B cell (primary cell): ENCODE results near the gene DOK5. TPM values are rescaled to one million over a fixed set of nuclear protein-coding genes. Genes with fewer than 3 reads are reported as not detected.

ENCODE experiments used
- ATAC-seq: fragments of 200-7000 bp; cut with Tn5 transposase; one replicate; pipeline ENCODE4 v1.10.0; 2021; ENCODE audit warnings: low read depth, mild to moderate bottlenecking, moderate number of reproducible peaks, moderate library complexity
- CTCF ChIA-PET: fragments of 350-600 bp; sonication (Branson Sonifier 250); formaldehyde crosslinking; loops from one replicate; lab custom pipeline; 2021; ENCODE audit warnings: antibody characterized with exemption, inconsistent platforms; lab: Charles Lee
- POLR2A ChIA-PET: fragments of 350-600 bp; sonication (Branson Sonifier 250); formaldehyde crosslinking; loops from one replicate; lab custom pipeline; 2021; ENCODE audit warnings: antibody characterized with exemption; lab: Charles Lee
- DNase-seq: peaks from one replicate; pipeline ENCODE4 v3.0.0; 2013
- H2AFZ ChIP-seq: 2 replicates; pipeline ENCODE4 v1.6.1; 2012; ENCODE audit warnings: mild to moderate bottlenecking, low read depth, low read length; ENCODE audit not compliant: insufficient read depth, poor library complexity, severe bottlenecking
- H3K27ac ChIP-seq, 2 donors: 1 replicate in 1 of 2; 2 replicates in 1 of 2; pipeline ENCODE4 v1.5.1; 2012 to 2013; ENCODE audit warnings: low read length in 2 of 2, mild to moderate bottlenecking in 2 of 2, moderate library complexity in 1 of 2
- H3K27me3 ChIP-seq, 4 experiments: fragments of 200-600 bp in 1 of 4; sonication (generic) in 1 of 4; replicated peaks in 1 of 4; 1 replicate in 2 of 4; 2 replicates in 2 of 4; pipeline versions ENCODE4 v1.6.1 to v1.7.0; 2013 to 2016; ENCODE audit warnings: low read length in 3 of 4, mild to moderate bottlenecking in 2 of 4, mixed read lengths in 1 of 4, moderate library complexity in 1 of 4; ENCODE audit not compliant: insufficient read depth in 4 of 4, control insufficient read depth in 3 of 4; ENCODE audit errors: control extremely low read depth in 1 of 4
- H3K36me3 ChIP-seq, 2 experiments: replicated peaks in 1 of 2; 1 replicate in 1 of 2; 2 replicates in 1 of 2; pipeline versions ENCODE4 v1.6.1 to v1.7.1; 2013; ENCODE audit warnings: low read length in 1 of 2; ENCODE audit not compliant: insufficient read depth in 2 of 2, control insufficient read depth in 1 of 2; ENCODE audit errors: control extremely low read depth in 1 of 2, extremely low read depth in 1 of 2
- H3K4me1 ChIP-seq, 2 donors: fragments of 200-600 bp in 1 of 2; sonication (generic) in 1 of 2; 1 replicate in 1 of 2; 2 replicates in 1 of 2; pipeline versions ENCODE4 v1.5.1 to v1.6.1; 2013 to 2017; ENCODE audit warnings: low read length in 2 of 2; ENCODE audit not compliant: control insufficient read depth in 2 of 2, insufficient read depth in 2 of 2
- H3K4me2 ChIP-seq: replicated peaks from 2 replicates; pipeline ENCODE3; 2012; ENCODE audit warnings: mild to moderate bottlenecking, low read depth, low read length; ENCODE audit not compliant: poor library complexity, severe bottlenecking
- H3K4me3 ChIP-seq, 5 experiments: fragments of 200-600 bp in 1 of 5; sonication (generic) in 1 of 5; 1 replicate in 3 of 5; 2 replicates in 2 of 5; pipeline versions ENCODE4 v1.5.1 to v1.7.0; 2011 to 2016; ENCODE audit warnings: low read length in 4 of 5, mild to moderate bottlenecking in 4 of 5, low read depth in 2 of 5, control low read depth in 1 of 5, moderate library complexity in 1 of 5; ENCODE audit not compliant: insufficient read depth in 1 of 5; ENCODE audit errors: control extremely low read depth in 1 of 5, extremely low read depth in 1 of 5
- H3K79me2 ChIP-seq: fragments of 200-600 bp; sonication (generic); one replicate; pipeline ENCODE4 v1.6.0; 2016; ENCODE audit warnings: low read length; ENCODE audit not compliant: control insufficient read depth, insufficient read depth
- H3K9ac ChIP-seq: fragments of 200-600 bp; sonication (generic); 2 replicates; pipeline ENCODE4 v1.6.1; 2017; ENCODE audit warnings: mild to moderate bottlenecking, low read length, moderate library complexity
- H3K9me3 ChIP-seq, 3 donors: one replicate each; pipeline versions ENCODE4 v1.6.1 to v1.7.1; 2013; ENCODE audit warnings: low read length in 2 of 3; ENCODE audit not compliant: control insufficient read depth in 2 of 3, insufficient read depth in 1 of 3; ENCODE audit errors: control extremely low read depth in 1 of 3
- H4K20me1 ChIP-seq: 2 replicates; pipeline ENCODE4 v1.6.0; 2012; ENCODE audit warnings: mild to moderate bottlenecking, low read length; ENCODE audit not compliant: insufficient read depth, control insufficient read depth, poor library complexity, severe bottlenecking
- H3K27ac Mint-ChIP-seq: one replicate; pipeline ENCODE4 v1.8.0; 2021; ENCODE audit warnings: mixed read lengths
- H3K27me3 Mint-ChIP-seq: one replicate; pipeline ENCODE4 v1.8.0; 2021; ENCODE audit warnings: mixed read lengths
- H3K4me1 Mint-ChIP-seq: one replicate; pipeline ENCODE4 v1.8.0; 2021; ENCODE audit warnings: mixed read lengths
- H3K4me3 Mint-ChIP-seq: one replicate; pipeline ENCODE4 v1.8.0; 2021; ENCODE audit warnings: mixed read lengths
- H3K9me3 Mint-ChIP-seq: one replicate; pipeline ENCODE4 v1.8.0; 2022; ENCODE audit warnings: mixed read lengths; ENCODE audit not compliant: insufficient read depth
- CTCF ChIP-seq: fragments of 200-600 bp; IDR thresholded peaks from one replicate; pipeline ENCODE4 v1.8.0; 2022; ENCODE audit warnings: antibody characterized with exemption, mild to moderate bottlenecking
- EZH2 ChIP-seq: IDR thresholded peaks from 2 replicates; pipeline ENCODE4 v1.6.1; 2012; ENCODE audit warnings: borderline replicate concordance, low read depth, mild to moderate bottlenecking, moderate library complexity, low read length; ENCODE audit not compliant: insufficient read depth, poor library complexity, severe bottlenecking
- WGBS: methylation state at CpG from one replicate; pipeline ENCODE4 v1.1.5; 2013; ENCODE audit warnings: missing lambda C conversion rate; ENCODE audit not compliant: insufficient coverage; 5-methylcytosine and 5-hydroxymethylcytosine counted together
- intact Hi-C: fragments of 100-400 bp; cut with micrococcal nuclease; formaldehyde crosslinking; loops from one replicate; pipeline ENCODE4 v1.10.0; 2022
- polyA plus RNA-seq: library from polyadenylated mRNA; depleted of rRNA; stranded (reverse); fragments of >200 nt; gene quantifications from 2 replicates; pipeline ENCODE4 v1.2.3, GENCODE V29; 2012
- total RNA-seq, 2 donors: library from RNA; stranded (reverse); fragments of 120-200 nt in 1 of 2; gene quantifications; 1 replicate in 1 of 2; 2 replicates in 1 of 2; pipeline versions ENCODE4 v1.2.3 to v1.2.4, GENCODE V29; 2013 to 2022

Gene DOK5
- total and polyA plus RNA-seq, 2 donors (not counting 1 experiment from before 2014, with no cell fraction given) = not detected

GRCh38 chr20:54456961-54457360, 18.4 kb upstream of the DOK5 start:
- H2AFZ ChIP-seq = no peak overlapping the region
- no peaks in the 10 kb centered on the region for H3K4me1 Mint-ChIP-seq
- CTCF ChIA-PET = no interaction called here
- no peaks in the 10 kb centered on the region for H3K27me3 Mint-ChIP-seq
- H3K27ac ChIP-seq = no peak overlapping the region
- intact Hi-C loops = no loop called here
- H3K4me2 ChIP-seq = no peak overlapping the region
- no peaks in the 10 kb centered on the region for H3K27me3 ChIP-seq
- no peaks in the 10 kb centered on the region for H3K79me2 ChIP-seq
- H3K9me3 Mint-ChIP-seq = no peaks in the 10 kb centered on the region
- no peaks in the 10 kb centered on the region for H4K20me1 ChIP-seq
- H3K4me3 Mint-ChIP-seq = no peak overlapping the region
- no peak overlapping the region for H3K9ac ChIP-seq
- H3K4me3 ChIP-seq = no peak overlapping the region
- H3K4me1 ChIP-seq = no peaks in the 10 kb centered on the region
- ATAC-seq = no peak
- H3K36me3 ChIP-seq = no peaks in the 10 kb centered on the region
- TF ChIP-seq CTCF = no peak
- TF ChIP-seq EZH2 = no peak
- H3K27ac Mint-ChIP-seq = no peak overlapping the region
- 58% methylated on average over 3 of the region's 6 CpGs for WGBS
- POLR2A ChIA-PET = no interaction called here
- no peak for DNase-seq
- H3K9me3 ChIP-seq = peaks cover 0 to 5% (median 1%) of the 10 kb centered on the region in 3 donors

GRCh38 chr20:54458219-54458618, 17.2 kb upstream of the DOK5 start:
- Mint-ChIP-seq H3K27me3 (no peaks in the 10 kb centered on the region), H3K4me1 (no peaks in the 10 kb centered on the region), H3K27ac (no peak overlapping the region), H3K9me3 (no peaks in the 10 kb centered on the region), H3K4me3 (no peak overlapping the region)
- ChIA-PET POLR2A (no interaction called here), CTCF (no interaction called here)
- WGBS = no CpG with 5 or more reads among the region's 1 CpG
- DNase-seq = no peak
- peaks cover 0 to 1% (median 0%) of the 10 kb centered on the region in 3 donors for H3K9me3 ChIP-seq
- H4K20me1 ChIP-seq = no peaks in the 10 kb centered on the region
- no peak for ATAC-seq
- no peaks in the 10 kb centered on the region for H3K27me3 ChIP-seq
- no peak overlapping the region for H3K9ac ChIP-seq
- TF ChIP-seq EZH2 (no peak), CTCF (no peak)
- H3K4me1 ChIP-seq = no peaks in the 10 kb centered on the region
- H3K36me3 ChIP-seq = no peaks in the 10 kb centered on the region
- no peak overlapping the region for H2AFZ ChIP-seq
- H3K4me3 ChIP-seq = no peak overlapping the region
- H3K4me2 ChIP-seq = no peak overlapping the region
- no peak overlapping the region for H3K27ac ChIP-seq
- H3K79me2 ChIP-seq = no peaks in the 10 kb centered on the region
- intact Hi-C loops = no loop called here
